ENCODE measurements around the gene FGFBP1.
"Not testable (repeated sequence)": the region's sequence is repeated elsewhere in the genome, so short reads cannot be mapped to it uniquely, and the experiment has no call there.

The FGFBP1 gene

DNA sequence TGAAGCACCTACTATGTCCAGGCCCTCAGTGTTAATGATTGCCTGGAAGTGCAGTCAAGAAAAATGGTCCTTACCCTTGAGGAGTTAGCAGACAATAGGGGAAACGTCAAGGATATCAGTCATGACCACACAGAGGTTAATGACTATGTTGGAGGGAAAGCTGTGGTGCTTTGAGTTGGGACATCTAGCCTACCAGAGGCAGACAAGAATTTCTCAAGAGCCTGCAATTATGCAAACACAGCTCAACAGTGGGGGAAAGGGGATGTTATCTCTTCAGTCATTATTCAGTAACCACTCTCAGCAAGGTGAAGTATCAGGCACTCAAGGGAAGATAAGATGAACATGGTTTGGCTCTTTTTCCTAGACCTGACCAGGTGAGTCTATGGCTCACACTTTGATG, 7.0 kb upstream of the FGFBP1 start:
- DNase-seq (ENCODE audit: low read depth in 2 of 2), result no peak

DNA sequence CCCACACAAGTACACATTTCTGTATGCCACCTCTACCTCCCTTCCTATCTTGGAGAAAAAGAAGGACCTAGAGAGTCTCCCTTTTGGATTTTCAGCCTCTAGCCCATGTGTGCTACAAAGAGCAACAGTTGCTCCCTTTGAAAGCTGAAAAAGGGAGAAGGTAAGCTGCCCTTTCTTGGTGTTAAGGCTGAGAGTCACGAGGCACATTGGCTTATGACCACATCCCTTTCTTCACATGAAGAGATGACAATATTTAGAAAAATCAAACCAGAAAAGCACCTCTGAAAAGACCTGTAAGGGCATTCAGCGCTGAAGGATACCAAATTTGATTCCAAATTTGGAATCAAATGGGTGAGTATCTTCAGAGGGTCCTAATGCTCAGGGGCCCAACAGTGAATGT, 6.4 kb upstream of the FGFBP1 start:
- DNase-seq (ENCODE audit: low read depth in 2 of 2), result no peak

DNA sequence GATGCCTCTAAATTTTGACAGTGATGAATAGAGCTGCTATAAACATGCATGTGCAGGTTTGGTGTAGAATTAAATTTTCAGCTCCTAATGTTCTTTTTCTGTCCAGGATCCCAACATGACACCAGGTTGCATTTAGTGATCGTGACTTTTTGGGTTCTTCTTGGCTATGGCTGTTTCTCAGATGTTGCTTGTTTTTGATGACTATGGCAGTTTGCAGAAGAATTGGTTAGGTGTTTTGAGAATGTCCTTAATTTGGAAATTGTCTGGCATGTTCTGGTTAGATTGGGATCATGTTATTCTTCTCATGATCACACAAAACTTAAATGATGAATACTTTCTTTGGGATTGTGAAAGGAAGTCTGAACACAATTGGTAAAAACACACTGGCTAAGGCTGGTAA, 3.7 kb upstream of the FGFBP1 start:
- DNase-seq (ENCODE audit: low read depth in 2 of 2), result no peak

DNA sequence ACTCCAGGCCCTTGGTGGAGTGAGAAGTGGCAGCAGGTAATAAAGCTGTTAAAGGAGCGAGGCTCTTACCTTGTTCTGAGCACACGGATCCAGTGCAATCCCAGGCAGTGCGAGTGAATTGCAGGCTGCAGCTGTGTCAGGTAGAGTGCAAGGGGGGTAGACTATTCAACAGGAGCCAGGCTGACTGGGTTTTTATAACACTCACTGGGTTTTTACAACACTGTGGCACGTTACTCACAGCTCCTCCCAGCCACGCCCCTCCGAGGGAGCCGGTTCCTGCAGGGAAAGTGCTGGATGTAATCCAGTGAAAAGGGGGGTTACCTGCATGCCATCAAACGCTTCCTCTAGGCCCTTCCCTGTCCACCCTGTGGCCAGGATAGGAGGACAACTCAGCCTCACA, 358 bp downstream of the FGFBP1 start:
- DNase-seq (ENCODE audit: low read depth in 2 of 2), result no peak

DNA sequence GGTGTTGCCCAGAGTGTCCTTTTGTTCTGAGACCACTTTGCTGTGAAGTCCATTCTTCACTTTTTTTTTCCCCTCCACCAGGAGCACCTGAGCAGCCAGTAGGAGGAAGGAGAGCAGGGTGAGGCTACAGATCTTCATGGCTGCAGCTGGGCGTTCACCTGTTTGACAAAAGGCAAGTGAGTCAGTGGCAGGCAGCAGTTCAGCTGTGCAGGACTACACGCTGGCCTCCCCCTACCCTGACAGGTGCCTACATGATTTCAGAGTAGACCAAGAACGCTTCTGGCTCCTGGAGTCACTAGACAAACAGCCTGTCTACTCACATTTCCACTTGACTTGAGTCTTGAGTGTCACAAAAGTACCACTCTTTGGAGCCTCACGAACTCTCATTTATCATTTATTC, 2.0 kb downstream of the FGFBP1 start:
- no peak for DNase-seq (ENCODE audit: low read depth in 2 of 2)

DNA sequence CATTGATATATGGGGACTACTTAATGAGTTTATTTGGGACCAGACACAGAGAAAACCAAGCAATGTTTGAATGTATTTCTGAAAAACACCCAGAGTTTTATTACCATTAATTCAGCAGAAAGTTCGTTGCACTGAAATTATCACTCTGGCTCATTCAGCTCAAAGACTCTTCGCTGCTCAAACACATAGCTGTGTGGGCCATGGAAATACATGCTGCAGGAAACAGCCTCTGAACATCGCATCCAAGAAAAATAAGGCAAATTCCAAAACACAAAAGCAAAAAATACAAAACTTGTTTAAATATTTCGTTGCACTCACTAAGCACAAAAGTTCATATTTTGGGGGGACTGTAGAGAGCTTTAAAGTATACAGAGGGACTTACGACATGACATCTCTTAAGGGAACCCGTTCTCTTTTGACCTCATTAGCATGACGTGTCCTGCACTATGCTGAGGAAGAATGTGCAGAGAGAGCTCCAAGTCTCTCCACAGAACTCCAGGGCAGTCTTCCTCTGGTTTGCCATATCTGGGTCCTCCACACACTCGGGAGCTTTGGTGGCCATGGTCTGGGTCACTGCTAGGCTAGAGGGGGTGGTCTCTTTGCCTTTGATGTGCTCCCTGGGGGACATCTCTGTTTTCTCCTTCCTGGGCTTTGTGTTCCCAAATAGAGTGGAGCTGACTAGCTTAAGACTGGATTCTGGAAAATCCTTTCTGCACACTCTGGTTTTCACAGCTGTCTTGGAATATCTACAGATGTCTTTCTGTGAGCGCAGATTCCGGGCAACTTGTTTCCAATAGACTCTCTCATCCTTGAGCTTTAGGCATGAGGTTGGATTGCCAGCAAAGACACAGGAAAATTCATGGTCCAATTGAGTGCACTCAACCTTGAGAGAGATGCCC, 2.8 kb downstream of the FGFBP1 start:
- DNase-seq (ENCODE audit: low read depth in 2 of 2), result no peak

DNA sequence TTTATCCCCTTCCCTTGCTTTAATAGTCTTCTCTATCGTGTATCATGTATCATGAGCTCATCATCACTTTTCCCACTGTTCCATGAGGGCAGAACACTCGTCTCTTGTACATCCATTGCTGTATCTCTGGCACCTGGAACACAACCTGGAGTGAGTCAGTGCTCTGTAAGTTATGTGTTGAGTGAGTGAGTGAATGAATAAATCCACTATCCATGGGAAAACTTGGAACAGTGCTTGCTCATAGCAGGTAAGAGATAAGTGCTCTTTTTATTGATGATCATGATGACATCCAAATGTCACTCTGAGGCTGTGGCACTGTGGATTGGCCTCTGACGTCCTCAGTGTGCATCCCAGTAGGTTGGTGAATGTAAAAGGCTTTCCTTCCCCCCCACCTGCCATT, 4.3 kb downstream of the FGFBP1 start:
- DNase-seq (ENCODE audit: low read depth in 2 of 2), result no peak

DNA sequence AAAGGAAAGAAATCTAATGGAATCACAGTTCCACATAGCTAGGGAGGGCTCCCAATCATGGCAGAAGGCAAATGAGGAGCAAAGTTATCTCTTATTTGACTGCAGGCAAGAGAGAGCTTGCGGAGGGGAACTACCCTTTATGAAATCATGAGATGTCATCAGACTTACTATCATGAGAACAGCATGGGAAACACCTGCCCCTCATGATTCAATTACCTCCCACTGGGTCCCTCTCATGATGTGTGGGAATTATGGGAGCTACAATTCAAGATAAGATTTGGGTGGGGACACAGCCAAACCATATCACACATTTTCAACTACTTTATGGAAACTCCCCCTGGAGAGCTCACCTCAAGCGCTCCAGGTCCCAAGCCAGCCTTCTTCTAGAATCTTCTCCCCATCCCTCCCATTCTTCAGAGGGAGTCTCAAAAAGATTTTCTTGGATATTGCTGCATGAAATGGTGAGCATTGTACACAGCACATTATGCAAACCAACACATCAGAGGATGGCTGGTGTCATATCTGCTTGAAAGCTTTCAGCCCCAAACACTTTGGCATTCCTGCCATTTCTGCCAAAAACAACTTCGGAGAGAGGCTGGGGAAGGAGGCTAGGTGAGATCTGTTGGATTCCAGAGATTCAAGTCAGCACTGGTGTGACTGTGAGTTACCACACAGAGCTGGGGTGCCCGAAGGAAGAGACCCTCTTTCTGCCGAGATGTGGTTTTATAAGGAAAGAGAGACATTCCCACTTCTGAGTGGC, 6.9 kb downstream of the FGFBP1 start:
- no peak for DNase-seq (ENCODE audit: low read depth in 2 of 2)

DNA sequence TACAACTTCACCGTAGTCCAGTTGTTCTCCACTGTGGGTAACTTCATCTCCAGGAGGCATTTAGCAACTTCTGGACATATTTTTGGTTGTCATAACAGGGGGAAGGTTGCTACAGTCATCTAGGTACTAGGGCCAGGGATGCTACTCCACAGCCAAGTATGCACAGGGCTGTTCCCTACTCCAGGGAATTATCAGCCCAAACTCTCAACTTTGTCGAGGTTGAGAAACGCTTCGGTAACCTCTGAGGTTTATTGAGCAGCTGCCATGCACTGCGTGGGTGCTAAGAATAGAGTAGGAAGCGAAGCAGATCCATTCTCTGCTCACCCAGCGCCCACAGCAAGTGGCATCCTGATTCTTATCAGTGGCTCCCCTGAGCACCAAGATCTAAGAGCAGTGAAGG, 8.2 kb downstream of the FGFBP1 start:
- no peak for DNase-seq (ENCODE audit: low read depth in 2 of 2)

DNA sequence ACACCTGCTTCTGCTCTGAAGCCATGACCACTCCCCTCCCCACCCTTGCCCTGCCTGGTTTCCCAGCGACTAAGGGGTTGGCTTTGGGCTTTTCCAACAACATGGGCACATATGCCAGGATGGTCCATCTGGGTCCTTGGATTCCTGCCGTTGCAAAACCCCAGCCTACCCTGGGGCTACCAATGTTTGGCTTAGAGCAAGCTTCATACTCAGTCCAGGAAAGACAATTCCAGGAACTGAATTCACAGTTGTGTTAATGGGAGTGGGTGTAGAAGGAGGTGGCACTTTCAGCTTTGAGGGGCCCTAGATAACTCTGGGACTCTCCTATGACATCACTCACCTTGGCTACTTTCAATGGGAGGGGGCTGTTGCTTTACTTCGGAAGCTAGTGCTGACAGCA, 9.0 kb downstream of the FGFBP1 start:
- DNase-seq (ENCODE audit: low read depth in 2 of 2), result no peak

DNA sequence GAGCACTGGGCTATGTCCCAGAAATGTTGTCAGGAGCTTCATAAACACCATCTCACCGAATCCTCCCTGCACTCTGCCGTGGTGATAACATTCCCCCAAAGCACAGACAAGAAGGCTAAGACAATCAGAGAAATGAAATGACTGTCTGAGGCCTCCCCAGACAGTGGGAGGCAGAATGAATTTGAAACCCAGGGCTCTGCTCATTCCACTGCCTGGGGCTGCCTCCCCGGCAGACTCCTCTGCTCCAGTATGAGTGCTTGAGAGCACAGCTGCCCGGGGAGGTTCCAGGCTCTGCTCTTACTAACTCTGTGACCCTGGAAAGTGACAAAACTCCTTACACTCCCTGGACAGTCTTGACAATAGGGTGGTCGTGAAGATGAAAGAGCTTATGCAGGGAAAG, 9.7 kb downstream of the FGFBP1 start:
- DNase-seq (ENCODE audit: low read depth in 2 of 2), result no peak

DNA sequence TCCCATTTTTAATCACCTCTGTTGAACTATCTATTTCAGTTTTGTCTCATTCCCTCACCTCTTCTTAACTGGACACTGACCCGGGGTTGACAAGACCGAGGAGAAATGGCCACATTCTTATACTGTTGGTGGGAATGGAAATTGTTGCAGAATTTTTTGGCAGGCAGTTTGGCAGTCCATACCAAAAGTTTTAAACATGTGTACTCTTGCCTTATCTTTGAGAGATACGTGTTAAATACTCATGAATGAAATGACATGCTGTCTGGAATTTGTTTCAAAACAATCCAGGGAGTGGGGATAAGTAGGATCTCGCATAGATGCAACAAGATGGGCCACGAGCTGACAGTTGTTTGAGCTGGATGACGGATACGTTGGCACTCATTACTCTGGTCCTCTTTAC, 12.1 kb downstream of the FGFBP1 start:
- DNase-seq (ENCODE audit: low read depth in 2 of 2), result no peak

DNA sequence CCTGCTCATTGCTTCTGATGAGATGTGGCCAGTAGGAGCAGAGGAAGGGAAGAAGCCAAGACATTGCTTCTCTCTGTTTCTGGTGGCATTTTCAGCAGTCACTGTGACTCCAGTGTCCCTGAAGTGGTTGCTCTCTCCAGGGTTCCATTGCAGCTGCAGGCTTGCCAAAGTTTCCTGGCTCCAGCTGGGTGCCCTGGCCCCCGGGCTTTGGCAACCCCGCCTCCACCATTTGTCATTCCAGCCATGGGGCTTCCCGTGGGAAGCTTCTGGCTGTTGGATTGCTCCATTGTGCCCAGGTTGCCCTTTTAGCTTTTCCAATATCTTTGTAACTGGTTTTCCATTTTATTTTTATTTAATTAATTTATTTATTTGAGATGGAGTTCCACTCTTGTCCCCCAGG, 12.7 kb downstream of the FGFBP1 start:
- DNase-seq (ENCODE audit: low read depth in 2 of 2), result no peak

DNA sequence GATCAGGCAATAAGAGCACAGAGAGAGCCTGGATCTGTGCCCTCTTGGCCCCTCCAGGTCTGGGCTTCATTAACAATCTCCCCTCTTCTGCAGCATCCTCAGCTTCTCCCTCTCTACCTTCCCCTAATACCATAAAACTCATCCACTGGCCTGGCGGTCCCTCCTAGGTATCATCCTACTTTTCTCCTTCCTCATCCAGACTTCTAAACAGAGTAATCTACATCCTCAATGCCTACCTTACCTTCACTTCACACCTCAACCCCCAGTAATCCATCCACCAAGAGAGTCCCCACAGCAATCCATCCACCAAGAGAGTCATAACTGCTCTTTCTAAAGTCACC, 17.0 kb downstream of the FGFBP1 start:
- no peak for DNase-seq (ENCODE audit: low read depth in 2 of 2)

DNA sequence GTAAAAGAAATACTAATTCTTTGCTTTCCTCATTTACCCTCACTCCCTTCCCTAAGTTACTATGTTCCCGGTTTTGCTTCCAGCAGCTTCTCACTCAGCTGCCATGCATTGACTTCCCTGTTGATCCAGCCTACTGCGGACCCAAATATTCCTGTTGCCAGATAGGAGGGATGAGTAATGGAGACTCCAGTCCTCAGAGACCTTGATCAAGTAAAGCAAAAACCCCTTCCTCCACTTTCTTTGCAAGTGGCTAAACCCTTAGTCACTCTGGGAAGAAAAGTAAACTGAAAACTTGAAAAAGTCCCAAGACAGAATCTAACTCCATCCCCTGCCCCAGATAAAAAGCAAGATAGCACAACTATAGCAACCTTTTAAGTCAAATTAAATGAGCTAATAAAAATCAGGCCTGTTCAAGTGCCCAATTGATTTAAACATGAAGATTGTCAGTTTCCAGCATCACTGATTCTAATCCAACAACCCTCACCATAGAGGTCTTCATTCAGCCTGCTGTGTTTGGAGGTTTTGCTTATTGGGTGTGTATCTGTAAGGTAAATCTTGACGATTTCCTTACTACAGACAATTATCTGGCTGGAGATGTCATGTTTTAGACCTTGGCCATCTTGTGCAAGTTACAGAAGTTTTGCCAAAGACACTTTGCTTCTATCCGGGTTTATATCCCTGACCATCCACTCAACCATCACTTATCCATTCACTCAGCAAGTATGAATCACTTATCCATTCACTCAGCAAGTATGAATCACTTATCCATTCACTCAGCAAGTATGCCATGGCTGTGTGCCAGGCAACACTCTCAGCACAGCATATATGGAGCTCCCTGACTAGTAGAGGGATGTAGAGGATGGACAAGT, 17.6 kb downstream of the FGFBP1 start:
- DNase-seq (ENCODE audit: low read depth in 2 of 2), result no peak

DNA sequence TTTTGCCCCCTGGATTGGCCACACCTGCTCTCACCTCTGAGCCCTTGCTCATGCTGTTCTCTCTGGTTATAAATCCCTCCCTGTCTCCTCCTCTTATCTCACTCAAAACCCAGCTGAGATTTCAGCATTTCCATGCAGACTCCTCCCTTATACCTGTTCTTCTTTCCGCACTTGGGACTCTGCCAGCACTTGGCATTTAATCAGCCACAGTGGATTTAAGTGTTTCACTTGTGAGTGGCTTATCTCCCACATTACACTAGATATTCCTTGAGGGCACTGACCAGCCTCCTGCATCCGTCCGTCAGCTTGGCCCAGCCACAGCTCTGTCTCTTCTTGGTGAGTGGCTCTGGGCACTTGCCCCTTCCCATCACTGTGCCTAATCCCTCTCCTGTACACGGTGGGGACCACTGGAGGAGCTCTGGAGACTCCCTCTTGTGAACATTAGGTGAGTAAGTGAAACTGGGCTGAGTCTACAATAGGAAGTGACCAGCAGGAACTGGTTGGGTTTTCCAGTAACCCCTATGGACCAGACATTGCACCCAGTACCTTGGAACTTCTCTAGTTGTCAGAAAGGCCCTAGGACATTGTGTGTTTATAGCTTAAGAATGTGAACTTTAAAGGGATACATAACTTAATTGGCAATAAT, 19.9 kb downstream of the FGFBP1 start:
- DNase-seq (ENCODE audit: low read depth in 2 of 2), result no peak

DNA sequence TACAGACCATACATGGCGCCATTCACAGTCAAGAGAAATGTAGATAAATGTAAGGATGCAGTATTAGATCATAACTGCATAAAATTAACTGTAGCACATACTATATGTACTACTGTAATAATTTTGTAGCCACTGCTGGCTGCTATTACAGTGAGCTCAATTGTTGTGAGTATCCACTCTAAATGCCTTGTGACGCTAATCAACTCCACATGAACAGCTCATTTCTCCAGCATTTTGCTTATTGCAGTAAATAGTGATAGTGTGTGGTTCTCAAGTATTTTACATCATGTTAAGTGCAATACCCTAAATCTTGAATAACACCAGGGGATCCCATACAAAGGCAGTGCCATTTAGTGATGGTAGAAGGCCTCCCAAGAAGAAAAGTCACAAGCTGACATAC, 21.2 kb downstream of the FGFBP1 start:
- DNase-seq (ENCODE audit: low read depth in 2 of 2), result no peak

DNA sequence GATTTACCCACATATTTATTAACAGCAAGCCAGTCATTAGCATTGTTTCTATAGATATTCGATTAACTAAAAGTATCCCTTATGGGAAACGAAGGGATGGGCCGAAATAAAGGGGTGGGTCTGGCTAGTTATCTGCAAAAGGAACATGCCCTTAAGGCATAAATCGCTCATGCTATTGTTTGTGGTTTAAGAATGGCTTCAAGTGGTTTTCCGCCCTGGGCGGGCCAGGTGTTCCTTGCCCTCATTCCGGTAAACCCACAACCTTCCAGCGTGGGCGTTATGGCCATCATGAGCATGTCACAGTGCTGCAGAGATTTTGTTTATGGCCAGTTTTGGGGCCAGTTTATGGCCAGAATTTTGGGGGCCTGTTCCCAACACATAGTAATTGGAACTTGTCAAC, 22.2 kb downstream of the FGFBP1 start:
- not testable (repeated sequence) for DNase-seq (ENCODE audit: low read depth in 2 of 2)

DNA sequence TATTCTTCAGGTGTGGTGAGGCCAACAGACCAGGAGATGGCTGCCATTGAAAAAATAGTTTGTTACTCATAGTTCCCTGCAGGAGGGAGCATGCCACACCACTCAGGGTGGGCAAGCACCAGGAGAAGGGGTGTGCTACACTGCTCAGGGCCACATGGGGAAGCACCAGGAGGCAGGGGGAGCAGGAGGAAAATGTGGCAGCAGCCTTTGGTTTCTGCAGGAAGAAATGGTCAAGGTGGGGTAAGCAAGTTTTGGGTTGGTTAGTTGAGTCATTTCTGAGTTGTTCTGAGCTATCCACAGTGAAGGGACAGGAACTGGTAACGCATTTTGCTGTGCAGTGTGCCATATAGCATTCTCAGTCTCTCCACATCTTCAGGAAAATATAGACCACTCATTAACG, 23.8 kb downstream of the FGFBP1 start:
- no peak for DNase-seq (ENCODE audit: low read depth in 2 of 2)

DNA sequence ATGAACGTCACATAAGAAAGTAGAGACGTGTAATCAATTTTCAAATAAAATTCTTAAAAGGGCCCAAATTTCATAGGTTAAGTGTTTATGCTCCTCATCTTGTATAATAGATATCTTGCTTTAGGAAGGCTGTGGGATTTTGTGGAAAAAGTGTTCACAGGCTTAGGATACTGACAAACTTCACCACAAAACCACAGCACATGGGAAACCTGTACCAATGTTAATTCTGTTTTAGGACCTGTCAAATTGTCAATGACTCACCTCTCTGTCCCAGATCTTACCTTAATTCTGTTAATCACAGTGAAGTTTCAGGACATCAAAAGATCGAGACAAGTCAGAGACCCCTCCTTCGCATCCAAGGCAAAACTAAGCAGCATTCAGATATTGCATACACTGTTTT, 24.2 kb downstream of the FGFBP1 start:
- DNase-seq (ENCODE audit: low read depth in 2 of 2), result no peak

DNA sequence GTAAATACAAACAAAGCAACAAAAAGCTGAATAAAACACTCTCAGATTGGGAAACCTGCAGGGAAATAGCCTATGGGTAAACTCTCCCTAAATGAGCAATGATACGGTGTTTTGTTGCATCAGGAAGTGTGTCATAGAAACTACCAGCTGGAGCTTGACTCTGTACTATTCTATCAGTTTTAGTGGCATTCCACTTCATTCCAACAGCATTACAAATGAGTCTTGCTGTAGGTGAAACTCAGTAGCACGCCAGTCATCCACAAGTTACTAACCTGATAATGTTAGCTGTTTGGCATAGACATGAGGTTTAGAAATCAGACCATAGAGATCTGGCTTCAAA, 24.9 kb downstream of the FGFBP1 start:
- no peak for DNase-seq (ENCODE audit: low read depth in 2 of 2)
